ENCODE data around the gene CHMP6.
A peak's percentile ranks its signal among the peaks of the same experiment; 100 is the strongest.

- TF ChIP-seq CTCF (IDR thresholded peaks at IDR 0.05): peak; percentile 69 to 93 (median 85)
- TF ChIP-seq POLR2A (IDR thresholded peaks at IDR 0.05): no peak
Observed at GRCh38 chr17:80981062-80981902, 10.4 kb upstream of the CHMP6 start.
